Natural killer cell (primary cell): ENCODE measurements around the gene SLC35E3. TPM values are rescaled to one million over a fixed set of nuclear protein-coding genes. Genes with fewer than 3 reads are reported as not detected.

Experiments used
- ATAC-seq, 3 donors: fragments of 150-1000 bp in 2 of 3; fragments of 200-7000 bp in 1 of 3; cut with Tn5 transposase; 1 replicate in 1 of 3; 2 replicates in 2 of 3; pipeline ENCODE4 v1.10.0; 2021; ENCODE audit warnings: mild to moderate bottlenecking in 2 of 3, moderate library complexity in 2 of 3
- DNase-seq, 2 donors: peaks; one replicate each; pipeline versions ENCODE4 v3.0.0 to v3.0.0-alpha.2; 2013 to 2021; ENCODE audit warnings: mixed read lengths in 1 of 2
- H3K27ac ChIP-seq: one replicate; pipeline ENCODE4 v1.5.1; 2013; ENCODE audit warnings: mild to moderate bottlenecking, low read length
- H3K27me3 ChIP-seq: one replicate; pipeline ENCODE4 v1.6.1; 2013; ENCODE audit warnings: low read length; ENCODE audit not compliant: control insufficient read depth, insufficient read depth
- H3K36me3 ChIP-seq: one replicate; pipeline ENCODE4 v1.6.1; 2013; ENCODE audit warnings: low read length; ENCODE audit not compliant: control insufficient read depth, insufficient read depth
- H3K4me1 ChIP-seq: one replicate; pipeline ENCODE4 v1.6.1; 2013; ENCODE audit warnings: low read length; ENCODE audit not compliant: control insufficient read depth, insufficient read depth
- H3K4me3 ChIP-seq: one replicate; pipeline ENCODE4 v1.5.1; 2013; ENCODE audit warnings: low read length
- H3K9me3 ChIP-seq: one replicate; pipeline ENCODE4 v1.6.1; 2013; ENCODE audit warnings: low read length; ENCODE audit not compliant: control insufficient read depth, insufficient read depth
- H3K27ac Mint-ChIP-seq, 2 donors: one replicate each; pipeline ENCODE4 v1.8.0; 2022; ENCODE audit warnings: mild to moderate bottlenecking in 2 of 2, mixed read lengths in 2 of 2, moderate library complexity in 1 of 2
- H3K27me3 Mint-ChIP-seq, 2 donors: one replicate each; pipeline ENCODE4 v1.8.0; 2022; ENCODE audit warnings: low read depth in 2 of 2, mixed read lengths in 2 of 2
- H3K36me3 Mint-ChIP-seq: one replicate; pipeline ENCODE4 v1.8.0; 2022; ENCODE audit warnings: mixed read lengths
- H3K4me1 Mint-ChIP-seq, 2 donors: one replicate each; pipeline ENCODE4 v1.8.0; 2022; ENCODE audit warnings: mixed read lengths in 2 of 2
- H3K4me3 Mint-ChIP-seq: one replicate; pipeline ENCODE4 v1.8.0; 2022; ENCODE audit warnings: mild to moderate bottlenecking, moderate library complexity, mixed read lengths
- H3K9me3 Mint-ChIP-seq, 2 donors: one replicate each; pipeline ENCODE4 v1.8.0; 2022; ENCODE audit warnings: mixed read lengths in 2 of 2
- WGBS: methylation state at CpG from one replicate; pipeline ENCODE4 v1.1.7; 2013; ENCODE audit warnings: missing lambda C conversion rate; ENCODE audit not compliant: insufficient coverage; 5-methylcytosine and 5-hydroxymethylcytosine counted together
- intact Hi-C: fragments of 100-400 bp; cut with micrococcal nuclease; formaldehyde crosslinking; loops from one replicate; pipeline ENCODE4 v1.14.2; 2022
- total RNA-seq, 4 donors: library from RNA; stranded (reverse); fragments of 120-200 nt in 1 of 4; gene quantifications; one replicate each; pipeline versions ENCODE4 v1.2.3 to v1.2.4, GENCODE V29; 2013 to 2022
- TF ChIP-seq, protein P1 (sequence below): fragments of 200-600 bp; IDR thresholded peaks from one replicate; pipeline ENCODE4 v1.8.0; 2022; ENCODE audit warnings: antibody characterized with exemption

SLC35E3 gene
- total RNA-seq, 3 donors from 2014 or later (not counting 1 experiment from before 2014, with no cell fraction given), result 8.3 to 15.3 (median 10.2) TPM

DNA sequence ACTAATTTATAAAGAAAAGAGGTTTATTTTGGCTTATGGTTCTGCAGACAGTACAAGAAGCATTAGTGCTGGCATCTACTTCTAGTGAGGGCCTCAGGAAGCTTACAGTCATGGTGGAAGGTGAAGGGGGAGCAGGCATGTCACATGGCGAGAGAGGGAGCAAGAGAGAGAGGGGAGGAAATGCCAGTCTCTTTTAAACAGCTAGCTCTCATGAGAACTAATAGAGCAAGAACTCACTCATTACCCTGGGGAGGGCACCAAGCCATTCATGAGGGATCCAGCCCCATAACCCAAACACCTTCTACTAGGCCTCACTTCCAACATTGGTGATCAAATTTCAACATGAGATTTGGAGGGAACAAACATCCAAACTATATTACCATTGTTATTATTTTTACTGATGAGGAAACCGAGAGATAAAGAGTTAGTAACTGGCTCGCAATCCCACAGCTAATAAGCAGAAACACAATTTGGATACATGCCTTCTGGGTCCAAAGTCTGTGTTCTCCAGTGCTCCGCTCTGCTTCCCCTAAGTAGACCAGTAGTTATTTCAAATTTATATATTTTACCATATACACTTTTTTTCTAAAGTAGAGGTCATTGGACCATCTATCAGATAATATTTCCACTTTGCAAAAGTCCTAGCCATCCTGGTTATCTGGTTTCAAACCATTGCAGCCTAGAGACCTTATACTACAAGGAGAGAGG, 9.7 kb downstream of the SLC35E3 start:
- TF ChIP-seq, protein P1, sequence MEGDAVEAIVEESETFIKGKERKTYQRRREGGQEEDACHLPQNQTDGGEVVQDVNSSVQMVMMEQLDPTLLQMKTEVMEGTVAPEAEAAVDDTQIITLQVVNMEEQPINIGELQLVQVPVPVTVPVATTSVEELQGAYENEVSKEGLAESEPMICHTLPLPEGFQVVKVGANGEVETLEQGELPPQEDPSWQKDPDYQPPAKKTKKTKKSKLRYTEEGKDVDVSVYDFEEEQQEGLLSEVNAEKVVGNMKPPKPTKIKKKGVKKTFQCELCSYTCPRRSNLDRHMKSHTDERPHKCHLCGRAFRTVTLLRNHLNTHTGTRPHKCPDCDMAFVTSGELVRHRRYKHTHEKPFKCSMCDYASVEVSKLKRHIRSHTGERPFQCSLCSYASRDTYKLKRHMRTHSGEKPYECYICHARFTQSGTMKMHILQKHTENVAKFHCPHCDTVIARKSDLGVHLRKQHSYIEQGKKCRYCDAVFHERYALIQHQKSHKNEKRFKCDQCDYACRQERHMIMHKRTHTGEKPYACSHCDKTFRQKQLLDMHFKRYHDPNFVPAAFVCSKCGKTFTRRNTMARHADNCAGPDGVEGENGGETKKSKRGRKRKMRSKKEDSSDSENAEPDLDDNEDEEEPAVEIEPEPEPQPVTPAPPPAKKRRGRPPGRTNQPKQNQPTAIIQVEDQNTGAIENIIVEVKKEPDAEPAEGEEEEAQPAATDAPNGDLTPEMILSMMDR, result no peak
- H3K27ac Mint-ChIP-seq, result no peak overlapping the region
- Histone ChIP-seq H3K27me3 (no peaks in the 10 kb centered on the region), H3K4me3 (no peak overlapping the region), H3K27ac (no peak overlapping the region), H3K4me1 (no peaks in the 10 kb centered on the region), H3K9me3 (no peaks in the 10 kb centered on the region), H3K36me3 (peaks cover 33% of the 10 kb centered on the region)
- no peaks in the 10 kb centered on the region for H3K27me3 Mint-ChIP-seq
- H3K9me3 Mint-ChIP-seq, result no peaks in the 10 kb centered on the region
- H3K36me3 Mint-ChIP-seq, result peaks cover 14% of the 10 kb centered on the region
- intact Hi-C loops, result no loop called here
- no peak for DNase-seq
- 95% methylated on average over 3 of the region's 4 CpGs for WGBS
- no peaks in the 10 kb centered on the region for H3K4me1 Mint-ChIP-seq
- ATAC-seq, result no peak
- H3K4me3 Mint-ChIP-seq, result no peak overlapping the region

DNA sequence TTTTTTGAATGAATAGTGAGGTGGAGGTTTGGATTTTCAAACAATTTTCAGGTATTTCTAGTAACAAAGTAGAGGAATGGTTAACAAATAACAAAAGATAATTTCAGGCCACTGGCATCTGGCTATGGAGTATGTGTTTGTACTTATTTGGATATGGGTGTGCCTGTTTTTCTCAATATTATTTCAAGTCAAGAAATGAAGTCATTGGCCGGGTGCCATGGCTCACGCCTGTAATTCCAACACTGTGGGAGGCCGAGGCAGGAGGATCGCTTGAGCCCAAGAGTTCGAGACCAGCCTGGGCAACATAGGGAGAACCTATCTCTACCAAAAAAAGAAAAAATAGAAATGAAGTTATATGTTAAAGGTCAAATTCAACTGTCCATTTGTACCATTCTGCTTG, 13.9 kb downstream of the SLC35E3 start:
- intact Hi-C loops, result no loop called here
- WGBS, result 100% methylated on average over 5 of the region's 5 CpGs
- H3K9me3 ChIP-seq, result no peaks in the 10 kb centered on the region
- no peaks in the 10 kb centered on the region for H3K9me3 Mint-ChIP-seq
- no peaks in the 10 kb centered on the region for H3K4me1 ChIP-seq
- TF ChIP-seq, protein P1, result no peak
- H3K36me3 Mint-ChIP-seq, result peaks cover 14% of the 10 kb centered on the region
- DNase-seq (no peak), ATAC-seq (no peak)
- peaks cover 36% of the 10 kb centered on the region for H3K36me3 ChIP-seq
- no peak overlapping the region for H3K4me3 Mint-ChIP-seq
- H3K27me3 ChIP-seq, result no peaks in the 10 kb centered on the region
- H3K27me3 Mint-ChIP-seq, result no peaks in the 10 kb centered on the region
- H3K27ac Mint-ChIP-seq, result no peak overlapping the region
- H3K27ac ChIP-seq, result no peak overlapping the region
- no peaks in the 10 kb centered on the region for H3K4me1 Mint-ChIP-seq
- no peak overlapping the region for H3K4me3 ChIP-seq

GRCh38 chr12:68760806-68761441, 14.9 kb downstream of the SLC35E3 start:
- no peak for DNase-seq
- Histone ChIP-seq H3K4me1 (no peaks in the 10 kb centered on the region), H3K27me3 (no peaks in the 10 kb centered on the region), H3K9me3 (no peaks in the 10 kb centered on the region), H3K4me3 (no peak overlapping the region), H3K36me3 (peaks cover 27% of the 10 kb centered on the region), H3K27ac (no peak overlapping the region)
- no peak overlapping the region for H3K4me3 Mint-ChIP-seq
- no peaks in the 10 kb centered on the region for H3K9me3 Mint-ChIP-seq
- no peak for ATAC-seq
- intact Hi-C loops, result no loop called here
- H3K4me1 Mint-ChIP-seq, result no peaks in the 10 kb centered on the region
- peaks cover 14% of the 10 kb centered on the region for H3K36me3 Mint-ChIP-seq
- over 99% methylated on average over 6 of the region's 7 CpGs for WGBS
- TF ChIP-seq, protein P1, result no peak
- H3K27me3 Mint-ChIP-seq, result no peaks in the 10 kb centered on the region
- peak overlapping the region in 1 of 2 donors; percentile 6 for H3K27ac Mint-ChIP-seq
